Activated T-helper 17 cell treated with anti-CD3 and anti-CD28 coated beads, Interleukin-2, amount 50 U/mL, for 72 hours (primary cell): ENCODE results near the gene DOCK4. TPM values are rescaled to one million over a fixed set of nuclear protein-coding genes. Genes with fewer than 3 reads are reported as not detected.

Source experiments
- ATAC-seq: fragments of 150-1000 bp; cut with Tn5 transposase; replicated peaks from 2 replicates; pipeline ENCODE4 v1.10.0; 2021; ENCODE audit warnings: mild to moderate bottlenecking, moderate library complexity
- H3K27ac Mint-ChIP-seq: one replicate; pipeline ENCODE4 v1.8.0; 2022; ENCODE audit warnings: mixed read lengths
- H3K27me3 Mint-ChIP-seq: one replicate; pipeline ENCODE4 v1.8.0; 2022; ENCODE audit warnings: mixed read lengths
- H3K36me3 Mint-ChIP-seq: one replicate; pipeline ENCODE4 v1.8.0; 2022; ENCODE audit warnings: low read depth, mild to moderate bottlenecking, mixed read lengths
- H3K4me1 Mint-ChIP-seq: one replicate; pipeline ENCODE4 v1.8.0; 2022; ENCODE audit warnings: mixed read lengths
- H3K4me3 Mint-ChIP-seq: one replicate; pipeline ENCODE4 v1.8.0; 2022; ENCODE audit warnings: mild to moderate bottlenecking, mixed read lengths
- H3K9me3 Mint-ChIP-seq: one replicate; pipeline ENCODE4 v1.8.0; 2022; ENCODE audit warnings: mixed read lengths
- total RNA-seq, 2 donors: library from RNA; stranded (reverse); gene quantifications; one replicate each; pipeline ENCODE4 v1.2.3, GENCODE V29; 2022

DOCK4 gene
- total RNA-seq, 2 donors from 2014 or later, result 0.50 to 1.5 TPM

DNA sequence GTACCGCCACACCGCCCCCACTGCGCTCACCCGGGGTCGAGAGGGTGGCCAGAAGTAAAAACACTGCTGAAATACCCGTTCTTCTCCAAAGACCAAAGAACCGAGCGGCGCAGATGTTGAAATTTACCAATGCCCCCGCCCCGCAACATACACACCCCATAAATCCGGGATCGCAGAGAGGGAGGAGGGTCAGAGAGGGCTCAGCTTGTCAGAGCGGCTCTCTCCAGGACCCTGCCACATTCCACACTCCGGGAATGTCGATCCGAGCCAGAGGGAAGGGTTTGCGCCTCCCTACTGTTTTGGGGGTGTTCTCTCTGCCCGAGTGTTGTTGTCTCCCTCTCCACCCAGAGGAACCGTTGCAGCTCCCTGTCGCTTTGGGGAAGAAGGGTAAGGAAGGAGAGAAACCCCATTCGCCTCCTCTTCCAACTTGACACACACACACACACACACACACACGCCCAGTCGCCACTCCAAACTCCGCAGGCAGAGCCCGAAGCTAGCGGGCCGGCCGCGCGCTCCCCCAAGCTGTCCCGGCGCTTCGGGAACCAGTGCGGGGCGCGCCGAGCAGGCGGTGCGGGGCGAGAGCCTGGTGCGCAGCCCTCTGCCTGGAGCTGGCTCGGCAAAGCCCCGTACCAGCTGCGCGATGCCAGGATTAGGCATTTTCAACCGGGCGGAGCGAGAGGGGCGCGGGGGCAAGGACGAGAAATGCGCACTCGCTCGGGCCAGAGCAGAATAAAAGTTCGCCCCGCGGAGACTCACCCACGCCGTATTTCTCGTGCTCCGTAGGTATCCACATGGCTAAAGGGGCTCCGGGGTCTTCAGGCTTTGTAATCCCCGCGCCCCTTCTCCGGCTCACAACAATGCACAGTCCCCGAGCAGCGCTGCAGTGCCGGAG is 609 bp downstream of the DOCK4 start:
- no peaks in the 10 kb centered on the region for H3K36me3 Mint-ChIP-seq
- H3K4me3 Mint-ChIP-seq, result peak overlapping the region; percentile 96
- H3K9me3 Mint-ChIP-seq, result no peaks in the 10 kb centered on the region
- peaks cover 36% of the 10 kb centered on the region for H3K27me3 Mint-ChIP-seq
- H3K4me1 Mint-ChIP-seq, result peaks cover 22% of the 10 kb centered on the region
- H3K27ac Mint-ChIP-seq, result peak overlapping the region; percentile 1
- peak; percentile 14 for ATAC-seq

GRCh38 chr7:112204499-112205342 is 1.5 kb downstream of the DOCK4 start:
- Mint-ChIP-seq H3K9me3 (no peaks in the 10 kb centered on the region), H3K27me3 (peaks cover 40% of the 10 kb centered on the region), H3K27ac (peak overlapping the region; percentile 1), H3K36me3 (no peaks in the 10 kb centered on the region), H3K4me3 (peak overlapping the region; percentile 96), H3K4me1 (peaks cover 22% of the 10 kb centered on the region)
- no peak for ATAC-seq

DNA sequence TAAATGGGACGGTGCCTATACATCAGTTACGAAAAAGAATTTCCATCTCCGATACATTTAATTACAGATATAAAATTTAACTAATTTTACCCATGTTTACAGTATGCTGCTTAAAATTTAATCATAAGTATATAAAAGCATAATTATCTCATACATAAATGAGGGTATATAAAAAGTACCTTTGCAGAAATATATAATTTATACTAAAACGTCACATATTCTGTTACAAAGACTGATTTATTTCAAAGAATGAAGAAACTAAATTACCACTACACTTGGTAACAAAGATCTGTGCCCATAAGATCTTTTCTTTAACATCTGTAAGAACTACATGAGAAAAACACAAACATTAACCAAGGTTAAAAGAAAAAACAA is 2.8 kb downstream of the DOCK4 start:
- Mint-ChIP-seq H3K9me3 (no peaks in the 10 kb centered on the region), H3K36me3 (no peaks in the 10 kb centered on the region), H3K4me1 (peaks cover 22% of the 10 kb centered on the region), H3K4me3 (no peak overlapping the region), H3K27ac (no peak overlapping the region), H3K27me3 (peaks cover 45% of the 10 kb centered on the region)
- ATAC-seq, result no peak

GRCh38 chr7:112202816-112203215 is 3.4 kb downstream of the DOCK4 start:
- Mint-ChIP-seq H3K9me3 (no peaks in the 10 kb centered on the region), H3K36me3 (no peaks in the 10 kb centered on the region), H3K27me3 (peaks cover 48% of the 10 kb centered on the region), H3K4me1 (peaks cover 22% of the 10 kb centered on the region), H3K27ac (no peak overlapping the region), H3K4me3 (no peak overlapping the region)
- no peak for ATAC-seq

DNA sequence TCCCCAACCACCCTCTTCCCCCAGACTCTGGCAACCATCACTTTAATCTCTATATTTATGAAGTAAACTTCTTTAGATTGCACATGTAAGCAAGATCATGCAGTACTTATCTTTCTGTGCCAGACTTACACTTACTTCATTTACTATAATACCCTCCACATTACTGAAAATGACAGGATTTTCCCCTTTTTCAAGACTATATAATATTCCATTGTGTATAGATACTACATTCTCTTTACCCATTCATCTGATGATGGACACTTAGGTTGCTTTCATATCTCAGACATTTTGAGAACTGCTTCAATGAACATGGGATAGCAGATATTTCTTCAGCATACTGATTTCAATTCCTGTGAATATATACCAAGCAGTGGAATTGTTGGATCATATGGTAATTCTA is 4.4 kb downstream of the DOCK4 start:
- no peak for ATAC-seq
- peaks cover 17% of the 10 kb centered on the region for H3K4me1 Mint-ChIP-seq
- no peak overlapping the region for H3K27ac Mint-ChIP-seq
- no peaks in the 10 kb centered on the region for H3K36me3 Mint-ChIP-seq
- no peak overlapping the region for H3K4me3 Mint-ChIP-seq
- H3K27me3 Mint-ChIP-seq, result peaks cover 58% of the 10 kb centered on the region
- H3K9me3 Mint-ChIP-seq, result no peaks in the 10 kb centered on the region

DNA sequence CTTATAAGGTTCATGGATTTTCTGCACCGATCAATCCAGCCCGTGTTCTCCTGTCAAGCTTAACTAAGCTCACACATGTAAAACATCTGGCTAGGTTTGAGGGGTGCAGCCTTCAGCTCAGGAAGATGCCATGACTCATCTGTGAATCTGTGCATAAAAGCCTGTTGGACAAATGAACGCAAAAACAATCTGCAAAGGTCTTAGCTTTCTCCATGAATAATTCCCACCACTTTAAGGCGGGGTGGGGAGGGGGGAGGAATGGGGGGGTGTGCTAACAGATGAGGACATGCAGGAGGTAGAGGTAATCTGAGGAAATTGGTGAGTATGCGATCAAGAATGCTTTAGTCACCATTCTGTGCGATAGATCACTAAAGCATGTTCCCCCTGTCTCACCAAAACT is 4.8 kb downstream of the DOCK4 start:
- peaks cover 59% of the 10 kb centered on the region for H3K27me3 Mint-ChIP-seq
- H3K27ac Mint-ChIP-seq, result no peak overlapping the region

DNA sequence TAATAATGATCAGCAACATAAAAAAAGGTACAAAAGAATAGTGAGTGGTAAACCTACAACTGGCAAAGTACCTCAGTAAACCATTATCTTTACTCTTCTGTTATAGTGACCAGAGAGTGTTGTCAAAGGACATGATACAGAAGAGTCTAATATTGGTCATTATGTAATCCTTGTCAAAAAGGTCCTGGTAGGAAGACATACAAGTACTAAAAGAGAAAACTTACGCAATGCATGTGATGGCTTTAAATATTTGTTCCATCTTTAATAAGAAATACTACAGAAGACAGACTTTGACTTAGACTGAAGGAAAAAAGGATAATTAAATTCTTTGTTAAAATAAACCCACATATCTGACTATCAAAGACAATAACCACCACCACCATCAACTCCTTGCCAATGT is 6.5 kb downstream of the DOCK4 start:
- no peak overlapping the region for H3K27ac Mint-ChIP-seq
- H3K36me3 Mint-ChIP-seq, result no peaks in the 10 kb centered on the region
- no peaks in the 10 kb centered on the region for H3K9me3 Mint-ChIP-seq
- ATAC-seq, result no peak
- peaks cover 10% of the 10 kb centered on the region for H3K4me1 Mint-ChIP-seq
- peaks cover 59% of the 10 kb centered on the region for H3K27me3 Mint-ChIP-seq
- no peak overlapping the region for H3K4me3 Mint-ChIP-seq

More for the DNA sequence above, 4.8 kb downstream of the DOCK4 start:
- Mint-ChIP-seq H3K4me3 (no peak overlapping the region), H3K4me1 (peaks cover 17% of the 10 kb centered on the region), H3K9me3 (no peaks in the 10 kb centered on the region), H3K36me3 (no peaks in the 10 kb centered on the region)
- ATAC-seq, result no peak

GRCh38 chr7:112199035-112199655 is 7.1 kb downstream of the DOCK4 start:
- no peak overlapping the region for H3K4me3 Mint-ChIP-seq
- ATAC-seq, result peak; percentile 68
- no peak overlapping the region for H3K27ac Mint-ChIP-seq
- H3K27me3 Mint-ChIP-seq, result peaks cover 55% of the 10 kb centered on the region
- H3K9me3 Mint-ChIP-seq, result no peaks in the 10 kb centered on the region
- peaks cover 6% of the 10 kb centered on the region for H3K4me1 Mint-ChIP-seq
- no peaks in the 10 kb centered on the region for H3K36me3 Mint-ChIP-seq

- Mint-ChIP-seq H3K27me3 (peaks cover 48% of the 10 kb centered on the region), H3K36me3 (no peaks in the 10 kb centered on the region), H3K27ac (no peak overlapping the region), H3K9me3 (no peaks in the 10 kb centered on the region), H3K4me1 (no peaks in the 10 kb centered on the region), H3K4me3 (no peak overlapping the region)
- ATAC-seq, result no peak
These were observed 8.9 kb downstream of the DOCK4 start for GRCh38 chr7:112197322-112197721.

- ATAC-seq, result no peak
- Mint-ChIP-seq H3K27ac (no peak overlapping the region), H3K9me3 (no peaks in the 10 kb centered on the region), H3K4me3 (no peak overlapping the region), H3K4me1 (no peaks in the 10 kb centered on the region), H3K27me3 (peaks cover 41% of the 10 kb centered on the region), H3K36me3 (no peaks in the 10 kb centered on the region)
These were observed 10.5 kb downstream of the DOCK4 start for GRCh38 chr7:112195717-112196116.

GRCh38 chr7:112193915-112194502 is 12.2 kb downstream of the DOCK4 start:
- no peaks in the 10 kb centered on the region for H3K9me3 Mint-ChIP-seq
- no peak overlapping the region for H3K27ac Mint-ChIP-seq
- no peaks in the 10 kb centered on the region for H3K4me1 Mint-ChIP-seq
- peaks cover 42% of the 10 kb centered on the region for H3K27me3 Mint-ChIP-seq
- no peak overlapping the region for H3K4me3 Mint-ChIP-seq
- no peak for ATAC-seq
- no peaks in the 10 kb centered on the region for H3K36me3 Mint-ChIP-seq

DNA sequence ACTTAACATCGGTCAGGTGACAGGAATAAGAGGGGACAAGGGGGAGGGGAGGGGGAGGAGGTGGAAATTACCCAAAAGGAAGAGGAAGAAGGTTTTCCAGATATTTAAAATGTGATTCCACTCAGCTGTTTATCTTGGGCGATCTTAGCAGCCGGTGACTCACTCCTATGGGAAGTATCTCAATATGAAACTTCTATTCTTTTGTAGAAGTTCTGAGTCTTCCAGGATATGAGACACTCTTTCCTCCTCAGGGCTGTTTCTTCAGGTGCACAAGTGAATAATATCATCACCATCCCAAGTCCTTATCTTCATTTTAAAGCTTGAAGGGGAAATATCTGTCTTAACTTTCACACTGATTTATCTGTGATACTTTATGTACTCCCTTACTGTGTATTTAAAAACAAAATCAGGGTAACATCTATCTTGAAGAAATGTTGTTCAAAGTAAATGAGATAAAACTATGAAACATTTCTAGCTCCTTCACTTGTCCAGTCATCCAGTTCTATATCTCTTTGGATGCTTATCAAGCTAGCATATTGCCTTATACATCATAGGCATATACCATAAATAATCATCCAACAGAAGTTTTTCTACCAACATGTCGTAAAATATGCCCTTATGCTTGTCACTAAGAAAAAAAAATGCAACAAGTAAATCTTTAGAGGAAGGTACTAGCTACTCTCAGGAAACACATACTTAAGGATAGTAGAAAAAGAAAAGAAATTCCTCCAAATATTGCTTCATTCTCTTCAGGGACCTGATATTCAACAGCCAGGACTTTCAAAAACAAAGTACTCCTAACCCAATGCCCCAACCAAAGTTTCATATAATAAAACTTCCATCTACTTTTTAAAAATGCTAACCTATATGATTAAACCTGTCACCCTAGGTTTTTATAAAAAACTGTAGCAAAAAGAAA is 13.7 kb downstream of the DOCK4 start:
- H3K27me3 Mint-ChIP-seq, result peaks cover 33% of the 10 kb centered on the region
- no peak overlapping the region for H3K27ac Mint-ChIP-seq
- no peak overlapping the region for H3K4me3 Mint-ChIP-seq
- no peaks in the 10 kb centered on the region for H3K36me3 Mint-ChIP-seq
- H3K4me1 Mint-ChIP-seq, result no peaks in the 10 kb centered on the region
- peak; percentile 87 for ATAC-seq
- no peaks in the 10 kb centered on the region for H3K9me3 Mint-ChIP-seq

- Mint-ChIP-seq H3K36me3 (no peaks in the 10 kb centered on the region), H3K27me3 (peaks cover 18% of the 10 kb centered on the region), H3K27ac (no peak overlapping the region), H3K4me1 (no peaks in the 10 kb centered on the region), H3K9me3 (no peaks in the 10 kb centered on the region), H3K4me3 (no peak overlapping the region)
- no peak for ATAC-seq
These were observed 16.1 kb downstream of the DOCK4 start for GRCh38 chr7:112190120-112190519.
